ENCODE measurements around the gene TRRAP.

The TRRAP gene

GRCh38 chr7:99002827-99003212 is 124.5 kb downstream of the TRRAP start:
- H3K27ac ChIP-seq (ENCODE audit: low read length), result no peak overlapping the region
- no peak overlapping the region for H3K9ac ChIP-seq (ENCODE audit: low read depth, low read length)
- no peak overlapping the region for H3K4me3 ChIP-seq (ENCODE audit: low read length)
- no peaks in the 10 kb centered on the region for H3K4me1 ChIP-seq (ENCODE audit: insufficient read depth, low read length)
- no peaks in the 10 kb centered on the region; the same call in 1 of the 2 replicates for H3K9me3 ChIP-seq (ENCODE audit: insufficient read depth, low read depth, low read length)
- no peaks in the 10 kb centered on the region for H3K27me3 ChIP-seq (ENCODE audit: insufficient read depth, low read length)
- peaks cover 88% of the 10 kb centered on the region for H3K36me3 ChIP-seq (ENCODE audit: insufficient read depth, low read depth, low read length)

GRCh38 chr7:99003419-99003818 is 125.1 kb downstream of the TRRAP start:
- no peaks in the 10 kb centered on the region; the same call in 1 of the 2 replicates for H3K9me3 ChIP-seq (ENCODE audit: insufficient read depth, low read depth, low read length)
- H3K27me3 ChIP-seq (ENCODE audit: insufficient read depth, low read length), result no peaks in the 10 kb centered on the region
- no peak overlapping the region for H3K27ac ChIP-seq (ENCODE audit: low read length)
- peaks cover 90% of the 10 kb centered on the region for H3K36me3 ChIP-seq (ENCODE audit: insufficient read depth, low read depth, low read length)
- H3K9ac ChIP-seq (ENCODE audit: low read depth, low read length), result no peak overlapping the region
- H3K4me3 ChIP-seq (ENCODE audit: low read length), result no peak overlapping the region
- no peaks in the 10 kb centered on the region for H3K4me1 ChIP-seq (ENCODE audit: insufficient read depth, low read length)

- Histone ChIP-seq H3K4me1 (ENCODE audit: insufficient read depth, low read length) (no peaks in the 10 kb centered on the region), H3K27ac (ENCODE audit: low read length) (no peak overlapping the region), H3K9me3 (ENCODE audit: insufficient read depth, low read depth, low read length) (no peaks in the 10 kb centered on the region; the same call in 1 of the 2 replicates), H3K27me3 (ENCODE audit: insufficient read depth, low read length) (no peaks in the 10 kb centered on the region), H3K9ac (ENCODE audit: low read depth, low read length) (no peak overlapping the region), H3K4me3 (ENCODE audit: low read length) (no peak overlapping the region), H3K36me3 (ENCODE audit: insufficient read depth, low read depth, low read length) (peaks cover 90% of the 10 kb centered on the region)
Measured at GRCh38 chr7:99004216-99004615, 125.9 kb downstream of the TRRAP start.

GRCh38 chr7:99004781-99005500 is 126.6 kb downstream of the TRRAP start:
- Histone ChIP-seq H3K9me3 (ENCODE audit: insufficient read depth, low read depth, low read length) (no peaks in the 10 kb centered on the region; the same call in 1 of the 2 replicates), H3K27ac (ENCODE audit: low read length) (no peak overlapping the region), H3K9ac (ENCODE audit: low read depth, low read length) (no peak overlapping the region), H3K27me3 (ENCODE audit: insufficient read depth, low read length) (no peaks in the 10 kb centered on the region), H3K36me3 (ENCODE audit: insufficient read depth, low read depth, low read length) (peaks cover 89% of the 10 kb centered on the region), H3K4me1 (ENCODE audit: insufficient read depth, low read length) (no peaks in the 10 kb centered on the region), H3K4me3 (ENCODE audit: low read length) (no peak overlapping the region)

- H3K4me1 ChIP-seq (ENCODE audit: insufficient read depth, low read length), result no peaks in the 10 kb centered on the region
- H3K9ac ChIP-seq (ENCODE audit: low read depth, low read length), result no peak overlapping the region
- peaks cover 88% of the 10 kb centered on the region for H3K36me3 ChIP-seq (ENCODE audit: insufficient read depth, low read depth, low read length)
- H3K4me3 ChIP-seq (ENCODE audit: low read length), result no peak overlapping the region
- H3K9me3 ChIP-seq (ENCODE audit: insufficient read depth, low read depth, low read length), result no peaks in the 10 kb centered on the region; the same call in 1 of the 2 replicates
- H3K27ac ChIP-seq (ENCODE audit: low read length), result no peak overlapping the region
- H3K27me3 ChIP-seq (ENCODE audit: insufficient read depth, low read length), result no peaks in the 10 kb centered on the region
Measured at GRCh38 chr7:99005776-99006175, 127.4 kb downstream of the TRRAP start.

GRCh38 chr7:99006739-99007424 is 128.6 kb downstream of the TRRAP start:
- Histone ChIP-seq H3K36me3 (ENCODE audit: insufficient read depth, low read depth, low read length) (peaks cover 89% of the 10 kb centered on the region), H3K27ac (ENCODE audit: low read length) (no peak overlapping the region)

GRCh38 chr7:99008181-99008631 is 129.9 kb downstream of the TRRAP start:
- Histone ChIP-seq H3K4me1 (ENCODE audit: insufficient read depth, low read length) (no peaks in the 10 kb centered on the region), H3K27me3 (ENCODE audit: insufficient read depth, low read length) (no peaks in the 10 kb centered on the region), H3K9ac (ENCODE audit: low read depth, low read length) (no peak overlapping the region), H3K36me3 (ENCODE audit: insufficient read depth, low read depth, low read length) (peaks cover 91% of the 10 kb centered on the region), H3K4me3 (ENCODE audit: low read length) (no peak overlapping the region), H3K9me3 (ENCODE audit: insufficient read depth, low read depth, low read length) (no peaks in the 10 kb centered on the region; the same call in 1 of the 2 replicates), H3K27ac (ENCODE audit: low read length) (no peak overlapping the region)

More at GRCh38 chr7:99006739-99007424, 128.6 kb downstream of the TRRAP start:
- Histone ChIP-seq H3K4me3 (ENCODE audit: low read length) (no peak overlapping the region), H3K9me3 (ENCODE audit: insufficient read depth, low read depth, low read length) (no peaks in the 10 kb centered on the region; the same call in 1 of the 2 replicates), H3K4me1 (ENCODE audit: insufficient read depth, low read length) (no peaks in the 10 kb centered on the region), H3K27me3 (ENCODE audit: insufficient read depth, low read length) (no peaks in the 10 kb centered on the region), H3K9ac (ENCODE audit: low read depth, low read length) (no peak overlapping the region)

GRCh38 chr7:99008921-99009530 is 130.7 kb downstream of the TRRAP start:
- Histone ChIP-seq H3K4me3 (ENCODE audit: low read length) (no peak overlapping the region), H3K27me3 (ENCODE audit: insufficient read depth, low read length) (no peaks in the 10 kb centered on the region), H3K9ac (ENCODE audit: low read depth, low read length) (no peak overlapping the region), H3K4me1 (ENCODE audit: insufficient read depth, low read length) (no peaks in the 10 kb centered on the region), H3K9me3 (ENCODE audit: insufficient read depth, low read depth, low read length) (no peaks in the 10 kb centered on the region; the same call in 1 of the 2 replicates), H3K36me3 (ENCODE audit: insufficient read depth, low read depth, low read length) (peaks cover 92% of the 10 kb centered on the region), H3K27ac (ENCODE audit: low read length) (no peak overlapping the region)

- Histone ChIP-seq H3K9me3 (ENCODE audit: insufficient read depth, low read depth, low read length) (no peaks in the 10 kb centered on the region; the same call in 1 of the 2 replicates), H3K27me3 (ENCODE audit: insufficient read depth, low read length) (no peaks in the 10 kb centered on the region), H3K27ac (ENCODE audit: low read length) (no peak overlapping the region), H3K4me1 (ENCODE audit: insufficient read depth, low read length) (no peaks in the 10 kb centered on the region), H3K9ac (ENCODE audit: low read depth, low read length) (no peak overlapping the region), H3K36me3 (ENCODE audit: insufficient read depth, low read depth, low read length) (peaks cover 92% of the 10 kb centered on the region), H3K4me3 (ENCODE audit: low read length) (no peak overlapping the region)
Measured at GRCh38 chr7:99010281-99010680, 131.9 kb downstream of the TRRAP start.

GRCh38 chr7:99011341-99011705 is 133.0 kb downstream of the TRRAP start:
- Histone ChIP-seq H3K36me3 (ENCODE audit: insufficient read depth, low read depth, low read length) (peaks cover 87% of the 10 kb centered on the region), H3K9ac (ENCODE audit: low read depth, low read length) (no peak overlapping the region), H3K4me1 (ENCODE audit: insufficient read depth, low read length) (no peaks in the 10 kb centered on the region), H3K9me3 (ENCODE audit: insufficient read depth, low read depth, low read length) (no peaks in the 10 kb centered on the region; the same call in 1 of the 2 replicates), H3K4me3 (ENCODE audit: low read length) (no peak overlapping the region), H3K27ac (ENCODE audit: low read length) (no peak overlapping the region), H3K27me3 (ENCODE audit: insufficient read depth, low read length) (no peaks in the 10 kb centered on the region)

- no peak overlapping the region for H3K9ac ChIP-seq (ENCODE audit: low read depth, low read length)
- no peak overlapping the region for H3K27ac ChIP-seq (ENCODE audit: low read length)
- no peak overlapping the region for H3K4me3 ChIP-seq (ENCODE audit: low read length)
- H3K9me3 ChIP-seq (ENCODE audit: insufficient read depth, low read depth, low read length), result no peaks in the 10 kb centered on the region; the same call in 1 of the 2 replicates
- H3K4me1 ChIP-seq (ENCODE audit: insufficient read depth, low read length), result no peaks in the 10 kb centered on the region
- peaks cover 82% of the 10 kb centered on the region for H3K36me3 ChIP-seq (ENCODE audit: insufficient read depth, low read depth, low read length)
- no peaks in the 10 kb centered on the region for H3K27me3 ChIP-seq (ENCODE audit: insufficient read depth, low read length)
Measured at GRCh38 chr7:99011706-99012404, 133.5 kb downstream of the TRRAP start.
